DMS153 treated with DMSO at 0.1 percent for 48 hours (cell line): ENCODE data around the gene ENC1.
A peak's percentile ranks its signal among the peaks of the same experiment; 100 is the strongest.

Source experiments
- DNase-seq: peaks from one replicate; lab custom pipeline; 2025; ENCODE audit not compliant: unreplicated experiment; lab: John Stamatoyannopoulos, UW

The ENC1 gene

DNA sequence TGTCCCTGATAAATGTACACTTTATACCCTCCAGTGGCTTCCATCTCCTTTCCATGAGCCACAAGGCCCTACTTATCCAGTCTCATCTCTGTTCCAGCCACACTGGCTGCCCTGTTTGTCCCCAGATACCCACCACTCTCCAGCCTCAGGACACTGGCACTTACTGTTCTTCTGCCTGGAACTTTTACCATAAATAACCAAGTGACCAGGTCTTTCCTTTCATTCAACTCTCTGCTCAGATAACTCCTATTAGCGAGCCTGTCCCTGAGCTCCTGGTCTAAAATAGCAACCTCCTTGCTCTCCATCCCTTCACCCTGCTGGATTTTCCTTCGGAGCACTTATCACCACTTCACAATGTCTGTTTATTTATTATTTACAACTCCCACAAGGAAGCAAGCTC is 16.6 kb upstream of the ENC1 start:
- DNase-seq, result no peak

DNA sequence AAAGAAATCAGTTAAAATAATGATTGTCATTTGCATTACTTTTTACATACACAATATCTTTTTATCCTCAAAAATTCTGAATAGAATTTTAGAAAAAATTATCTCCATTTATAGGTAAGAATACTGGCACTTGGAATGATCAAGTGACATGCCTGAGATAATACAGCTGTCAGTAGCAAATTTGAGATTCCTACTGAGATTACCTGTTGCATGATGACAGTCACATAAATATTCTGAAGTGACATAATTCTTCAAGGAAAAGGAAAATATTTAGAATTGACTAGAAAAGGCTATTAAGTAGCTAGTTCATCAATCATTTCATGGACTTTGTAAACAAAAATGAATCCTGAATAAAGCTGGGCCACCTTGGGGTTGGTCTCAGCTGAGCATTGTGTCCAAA is 15.2 kb upstream of the ENC1 start:
- no peak for DNase-seq

DNA sequence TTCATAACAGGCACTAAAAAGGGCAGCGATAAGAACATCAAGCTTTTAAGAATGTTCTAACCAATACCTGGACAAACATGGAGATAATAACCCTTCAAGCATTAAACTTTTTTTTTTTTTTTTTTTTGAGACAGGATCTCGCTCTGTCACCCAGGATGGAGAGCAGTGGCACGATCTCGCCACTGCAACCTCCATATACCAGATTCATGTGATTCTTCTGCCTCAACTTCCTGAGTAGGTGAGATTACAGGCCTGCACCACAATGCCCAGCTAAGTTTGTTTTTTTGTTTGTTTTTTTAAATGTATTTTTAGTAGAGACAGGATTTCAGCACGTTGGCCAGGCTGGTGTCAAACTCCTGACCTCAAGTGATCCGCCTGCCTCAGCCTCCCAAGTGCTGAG is 14.7 kb upstream of the ENC1 start:
- DNase-seq, result no peak

DNA sequence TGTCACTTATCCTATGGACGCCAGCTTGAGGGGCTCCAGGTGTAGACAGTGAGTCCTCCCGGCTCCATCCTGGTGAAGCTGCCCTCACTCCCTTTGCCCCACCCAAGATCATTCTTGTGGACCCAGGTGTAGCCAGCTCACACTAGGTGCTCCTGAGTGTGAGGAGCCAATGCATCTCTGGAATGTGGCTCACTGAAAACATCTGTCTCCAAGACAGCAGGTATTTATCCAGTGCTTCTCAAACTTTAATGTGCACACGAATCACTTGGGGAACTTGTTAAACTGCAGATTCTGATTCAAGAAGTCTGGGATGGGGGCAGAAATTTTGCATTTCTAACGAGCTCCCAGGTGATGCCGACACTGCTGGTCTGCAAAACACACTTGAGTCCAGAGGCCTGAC is 13.5 kb upstream of the ENC1 start:
- no peak for DNase-seq

DNA sequence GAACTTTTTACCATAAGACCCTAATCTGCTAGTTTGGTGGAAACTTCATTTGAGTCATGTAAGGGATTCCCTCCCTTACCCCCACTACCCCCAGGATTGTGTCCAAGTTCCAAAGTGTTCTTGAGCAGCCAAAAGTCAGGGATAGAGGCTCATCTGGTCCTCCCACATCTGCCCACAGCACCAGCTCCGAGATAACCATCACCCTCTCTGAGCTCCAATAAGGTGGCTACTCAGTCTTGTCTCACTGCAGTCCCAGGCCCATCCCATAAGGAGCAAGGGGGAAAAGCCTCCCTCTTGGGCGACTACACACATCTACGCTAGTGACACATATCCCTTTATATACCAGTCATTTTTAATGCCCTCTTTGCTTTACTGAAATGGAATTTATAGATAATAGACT is 12.0 kb upstream of the ENC1 start:
- DNase-seq, result no peak

DNA sequence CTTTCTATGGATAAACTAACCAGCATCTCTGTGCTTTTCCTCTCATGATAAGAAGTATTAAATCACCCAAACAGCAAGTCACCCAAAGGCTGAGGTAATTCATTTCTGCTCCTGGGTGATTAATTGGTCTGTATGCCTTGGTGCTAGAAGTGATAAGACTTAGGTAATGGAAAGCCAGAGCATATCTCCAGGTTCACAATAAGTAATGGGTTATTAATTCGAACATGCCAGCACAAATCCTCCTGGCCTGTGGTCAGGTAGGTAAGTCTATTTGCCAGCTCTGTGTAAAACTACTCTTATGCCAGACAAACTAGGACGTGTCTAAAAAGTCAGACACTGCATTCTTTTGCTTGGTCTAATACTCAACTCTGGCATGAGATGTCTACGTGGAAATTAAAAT is 11.2 kb upstream of the ENC1 start:
- DNase-seq, result no peak

DNA sequence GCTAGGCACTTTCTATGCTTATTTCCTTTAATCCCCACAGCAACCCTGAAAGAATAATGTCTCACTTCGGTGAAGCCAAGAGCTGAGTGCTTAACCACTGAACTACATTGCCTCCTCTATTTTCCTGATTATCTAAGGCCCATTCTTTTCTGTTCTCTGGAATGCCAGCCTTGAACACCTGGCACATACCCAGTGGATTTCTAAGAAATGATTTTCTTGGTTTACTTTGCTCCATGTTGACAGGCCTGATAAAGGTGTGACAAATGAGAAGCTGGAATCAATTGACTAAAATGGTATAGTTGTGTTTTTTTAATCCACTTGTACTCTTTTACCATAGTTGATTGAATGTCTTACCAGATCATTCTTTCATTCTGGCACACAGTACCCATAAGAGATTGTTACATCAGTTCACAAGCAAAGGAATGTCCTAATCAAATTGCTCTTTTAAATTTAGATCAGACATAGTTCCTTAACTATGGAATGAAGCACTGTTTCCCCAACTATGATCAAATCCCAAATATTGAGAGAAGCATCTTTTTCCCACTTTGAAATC is 9.0 kb upstream of the ENC1 start:
- DNase-seq, result no peak

DNA sequence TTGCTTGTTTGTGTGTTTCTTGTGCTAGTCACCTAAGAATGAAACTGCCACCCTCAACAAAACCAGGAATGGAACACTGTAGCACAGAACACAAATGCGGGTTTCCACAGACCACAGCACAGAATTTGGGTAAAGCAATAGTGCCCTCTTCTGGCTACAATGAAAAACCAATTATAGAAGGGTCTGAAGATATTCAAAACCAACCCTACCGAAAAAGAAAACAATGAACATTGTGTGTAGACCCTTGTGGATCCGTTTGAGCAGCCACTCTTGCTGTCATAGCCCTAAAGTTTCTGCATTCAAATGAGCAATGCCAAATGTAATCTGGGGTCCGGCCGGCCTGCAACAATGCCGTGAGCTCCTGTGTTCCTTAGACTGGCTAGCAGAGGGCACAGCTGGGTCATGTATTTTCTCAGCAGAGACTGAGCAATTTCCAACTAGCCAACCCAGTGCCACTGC is 8.3 kb upstream of the ENC1 start:
- DNase-seq, result peak; percentile 5

DNA sequence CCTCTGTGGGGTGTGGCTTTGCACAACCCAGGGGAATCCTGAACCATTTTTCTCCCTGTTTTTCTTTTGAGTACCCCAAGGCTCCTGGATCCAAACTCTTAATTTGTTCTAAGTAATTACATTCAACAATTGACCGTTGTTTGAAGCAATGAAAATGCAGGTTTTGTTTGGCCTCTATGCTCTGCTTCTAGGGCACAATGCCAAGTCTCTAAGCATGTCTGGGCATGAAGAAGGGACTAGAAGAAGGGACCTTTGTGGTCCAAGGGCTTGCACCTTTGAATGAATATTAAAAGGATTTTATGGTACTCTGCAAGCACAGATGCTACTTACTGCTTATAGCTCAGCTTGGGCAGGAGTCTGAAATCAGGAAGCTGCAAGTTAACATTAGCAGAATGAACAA is 6.6 kb upstream of the ENC1 start:
- DNase-seq, result peak; percentile 19

DNA sequence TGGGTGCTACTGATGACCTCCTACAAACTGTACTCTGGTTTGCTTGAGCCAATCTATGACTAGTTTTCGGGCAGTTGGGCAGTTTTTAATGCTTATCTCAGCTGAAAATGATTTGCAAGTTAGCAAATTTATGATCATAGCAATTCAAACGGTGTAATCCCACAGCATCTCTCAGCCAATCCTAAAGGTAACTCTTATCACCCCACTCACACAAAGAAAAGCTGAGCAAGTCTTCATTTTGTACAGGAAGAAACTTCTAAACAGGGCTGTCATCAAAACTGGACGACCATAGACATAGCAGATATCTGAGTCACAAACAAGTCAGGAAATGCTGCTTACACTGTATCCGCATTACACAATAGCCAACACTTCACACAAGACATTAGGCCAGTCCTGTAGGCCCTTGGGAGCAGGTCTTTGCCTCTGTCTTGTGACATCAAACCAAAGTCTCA is 2.6 kb upstream of the ENC1 start:
- DNase-seq, result no peak

DNA sequence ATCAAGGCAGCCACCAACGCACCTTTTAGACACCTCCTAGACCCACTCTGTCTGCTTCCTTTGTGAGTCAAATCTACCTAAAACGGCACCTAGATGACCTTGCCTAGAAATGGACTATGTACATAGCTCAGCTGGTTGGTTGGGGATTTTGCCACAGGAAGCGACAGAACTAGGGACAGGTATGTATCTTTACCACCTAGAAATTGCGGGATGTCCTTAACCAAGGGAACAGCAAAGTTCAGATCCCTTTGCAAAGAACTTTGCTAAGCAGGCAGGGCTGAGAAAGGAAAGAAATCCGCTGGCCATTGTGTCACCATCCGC is 2.0 kb upstream of the ENC1 start:
- no peak for DNase-seq

DNA sequence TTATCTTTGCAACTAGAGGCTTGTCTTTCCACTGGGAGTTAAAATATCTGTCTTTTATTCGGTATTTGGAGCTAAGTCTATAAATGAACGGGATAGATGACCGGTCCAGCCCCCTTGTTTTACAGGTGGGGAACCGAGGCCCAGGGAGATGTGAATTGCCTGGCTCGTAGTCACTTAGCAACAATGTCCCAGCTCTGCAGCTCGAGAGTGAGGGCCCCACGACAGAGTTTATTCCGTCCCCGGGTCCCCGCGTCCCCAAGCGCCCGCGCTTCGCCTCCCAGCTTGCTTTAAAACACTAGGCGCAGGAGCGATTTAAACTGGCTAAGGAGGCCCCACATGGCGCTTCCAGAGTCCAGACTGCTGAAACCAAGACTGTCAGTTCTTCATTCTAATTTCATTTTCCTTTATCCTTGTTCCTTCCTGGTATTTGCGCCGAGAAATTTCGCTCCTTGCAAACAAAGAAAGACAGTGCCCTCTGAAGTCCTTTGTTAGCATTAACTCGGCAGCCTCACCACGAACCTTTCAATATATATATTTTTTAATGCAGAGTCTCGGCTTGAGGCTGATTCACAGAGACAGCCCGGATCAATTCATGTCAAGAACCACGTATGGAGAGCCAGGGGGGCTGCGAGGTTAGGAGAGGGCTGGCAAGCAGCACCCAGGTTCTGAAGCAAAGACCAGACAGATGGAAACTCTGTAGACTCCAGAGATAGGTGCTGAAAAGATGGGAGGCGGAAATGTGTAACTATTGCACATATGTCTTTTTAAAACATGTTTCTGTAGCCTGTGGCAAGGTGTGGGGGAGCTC is 1.4 kb upstream of the ENC1 start:
- peak; percentile 18 for DNase-seq

DNA sequence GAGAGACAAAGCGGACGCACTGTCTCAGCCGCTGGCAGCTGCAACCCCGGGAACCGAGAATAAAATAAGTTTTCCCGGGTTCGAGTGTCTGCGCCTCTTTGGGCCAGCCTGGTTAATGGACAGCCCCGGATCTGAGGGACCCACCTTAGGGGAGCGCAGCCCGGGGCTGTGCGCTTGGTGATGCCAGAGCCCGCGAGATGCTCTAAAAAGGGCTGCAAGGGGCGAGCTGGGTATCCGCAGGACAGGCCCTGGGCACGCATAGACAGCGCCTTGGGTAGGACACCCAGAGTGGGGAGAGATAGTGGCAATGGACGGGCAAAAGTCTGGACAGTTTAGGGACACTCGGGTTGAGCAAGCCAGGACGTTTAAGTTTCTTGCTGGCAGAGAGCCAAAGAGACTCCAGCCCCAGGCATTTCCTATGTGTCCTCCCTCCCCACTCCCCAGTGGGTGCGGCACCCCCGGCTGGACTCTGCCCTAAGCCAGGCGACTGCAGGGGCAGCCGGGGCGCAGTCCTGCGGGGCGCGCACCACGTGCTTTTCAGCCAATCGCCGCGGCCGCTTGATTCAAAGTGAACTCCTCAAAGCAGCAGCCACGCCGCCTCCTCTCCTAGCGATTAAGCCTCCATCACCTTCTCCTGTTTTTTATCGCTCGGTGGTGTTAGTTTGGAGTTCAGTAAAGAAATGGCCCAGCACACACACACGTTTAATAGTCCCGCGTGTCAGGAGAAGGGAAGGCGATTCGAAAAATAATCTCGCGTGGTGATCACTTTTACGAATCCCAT is 616 bp upstream of the ENC1 start:
- peak; percentile 34 for DNase-seq

DNA sequence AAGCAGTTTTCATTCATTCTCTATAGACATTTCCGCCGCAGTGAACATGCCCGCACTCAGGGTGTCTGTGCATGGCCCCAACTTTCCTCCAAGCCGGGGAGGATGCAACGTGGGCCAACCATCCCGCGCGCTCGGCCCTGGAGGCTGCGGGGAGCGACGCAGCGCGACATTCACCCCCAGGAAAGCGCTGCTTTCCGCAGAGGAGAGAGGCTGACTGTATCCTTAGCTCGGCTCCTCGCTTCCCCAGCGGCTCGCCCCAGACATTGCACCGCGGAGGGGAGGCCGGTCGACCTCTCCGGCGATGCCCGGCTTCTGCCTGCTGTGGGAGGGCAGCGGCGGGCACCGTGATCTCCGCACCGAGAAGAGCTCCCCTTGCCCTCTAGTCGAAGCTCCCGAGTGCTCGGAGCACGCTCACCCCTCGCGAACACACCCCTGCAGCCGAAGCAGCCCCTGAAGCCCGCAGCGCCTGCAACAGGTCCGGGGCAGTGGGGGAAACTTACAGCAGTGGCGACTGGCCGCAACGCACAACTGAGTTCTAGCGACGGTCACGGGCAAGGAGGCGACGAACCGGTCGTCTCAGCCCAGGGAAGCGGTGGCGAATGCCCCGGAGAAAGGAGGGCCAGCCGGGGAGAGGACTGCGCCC is 600 bp downstream of the ENC1 start:
- no peak for DNase-seq

DNA sequence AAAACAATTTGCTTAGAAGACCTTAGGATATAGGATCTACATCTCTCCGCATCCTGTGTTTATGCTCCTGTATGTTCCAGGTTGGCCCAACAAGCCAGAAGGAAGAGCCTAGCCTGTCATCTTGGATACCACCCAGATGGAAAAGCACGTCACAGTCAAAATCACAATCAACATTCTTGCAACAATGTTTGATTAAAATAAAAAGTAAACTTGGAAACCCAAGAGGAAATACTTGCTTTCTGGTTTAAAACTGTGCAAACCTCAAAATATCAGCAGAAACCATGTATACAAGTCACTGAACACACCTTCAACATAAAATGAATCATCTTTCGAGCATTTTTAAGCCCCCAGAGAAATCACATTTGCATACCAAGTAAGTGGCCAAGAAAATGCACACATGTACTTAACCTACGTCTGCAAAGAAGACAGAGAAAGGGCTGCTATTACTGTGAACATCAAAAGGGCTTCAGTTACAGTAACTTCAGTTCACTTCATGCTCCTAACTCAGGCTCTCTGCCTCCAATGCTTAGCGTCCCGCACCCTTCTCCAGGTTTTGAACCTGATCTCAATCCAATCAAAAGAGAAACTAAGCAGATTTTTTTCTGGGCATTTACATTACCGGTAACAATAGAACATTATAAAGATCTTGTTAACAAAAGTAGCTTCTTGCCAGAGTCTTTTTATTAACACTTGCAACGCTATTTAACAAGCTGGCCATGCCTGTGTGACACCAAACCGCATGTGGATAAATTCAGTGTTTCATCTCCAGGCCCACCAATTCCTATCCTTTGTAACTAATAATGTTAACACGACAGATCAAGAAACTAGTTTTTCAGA is 1.3 kb downstream of the ENC1 start:
- no peak for DNase-seq

DNA sequence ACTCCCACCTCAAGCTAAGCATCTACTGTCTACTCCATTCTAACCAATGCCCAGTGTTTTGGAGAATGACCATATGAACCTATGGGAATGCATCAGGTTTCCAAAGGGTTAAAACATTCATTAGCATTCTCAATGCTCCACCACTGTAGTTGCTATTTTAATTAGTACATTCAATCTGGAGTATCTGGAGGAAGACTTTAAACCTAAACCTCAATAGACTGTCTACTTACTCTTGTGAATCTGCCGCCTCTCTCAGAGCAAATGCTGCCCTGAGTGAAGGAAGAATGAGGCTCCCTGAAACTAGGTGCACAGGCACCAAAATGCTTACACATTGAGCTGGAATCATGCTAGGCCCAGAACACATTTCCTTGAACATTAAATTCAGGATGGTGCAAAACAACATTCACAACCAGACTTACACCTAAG is 2.0 kb downstream of the ENC1 start:
- no peak for DNase-seq

DNA sequence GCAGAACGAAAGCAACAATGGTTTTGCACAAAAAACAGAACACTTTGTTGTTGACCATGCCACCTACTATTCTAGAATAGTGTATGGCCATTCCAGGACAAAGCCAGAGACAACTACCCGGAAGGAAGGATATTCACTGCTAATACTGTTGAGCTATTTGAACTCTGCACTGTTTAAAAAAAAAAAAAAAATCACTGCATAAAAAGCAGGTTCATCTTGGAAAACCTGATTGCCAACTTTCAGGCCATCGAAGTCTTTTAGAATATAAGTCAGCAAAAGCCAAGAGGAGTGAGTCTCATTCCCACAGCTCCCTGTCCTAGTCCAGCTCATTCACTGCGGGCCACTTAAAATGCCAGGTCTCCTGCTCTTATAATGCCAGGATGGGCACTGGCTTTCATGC is 4.0 kb downstream of the ENC1 start:
- no peak for DNase-seq

DNA sequence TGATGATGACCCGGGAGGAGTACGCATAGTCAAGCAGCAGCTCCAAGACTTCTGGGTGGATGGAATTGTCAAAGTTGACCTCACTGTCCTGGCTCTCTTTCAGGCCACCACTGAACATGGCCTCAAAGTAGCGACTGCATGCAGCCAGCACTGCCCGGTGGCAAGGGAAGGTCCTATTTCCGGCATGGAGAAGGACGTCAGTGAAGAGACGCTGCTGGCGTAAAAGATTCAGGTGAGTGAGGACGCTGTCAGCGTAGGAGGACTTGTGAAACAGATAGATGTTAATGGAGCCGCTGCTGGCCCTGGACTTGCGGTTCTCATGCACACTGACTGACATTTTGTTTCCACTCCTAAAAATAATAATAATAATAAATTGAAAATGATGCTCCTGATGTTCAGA is 4.4 kb downstream of the ENC1 start:
- no peak for DNase-seq

DNA sequence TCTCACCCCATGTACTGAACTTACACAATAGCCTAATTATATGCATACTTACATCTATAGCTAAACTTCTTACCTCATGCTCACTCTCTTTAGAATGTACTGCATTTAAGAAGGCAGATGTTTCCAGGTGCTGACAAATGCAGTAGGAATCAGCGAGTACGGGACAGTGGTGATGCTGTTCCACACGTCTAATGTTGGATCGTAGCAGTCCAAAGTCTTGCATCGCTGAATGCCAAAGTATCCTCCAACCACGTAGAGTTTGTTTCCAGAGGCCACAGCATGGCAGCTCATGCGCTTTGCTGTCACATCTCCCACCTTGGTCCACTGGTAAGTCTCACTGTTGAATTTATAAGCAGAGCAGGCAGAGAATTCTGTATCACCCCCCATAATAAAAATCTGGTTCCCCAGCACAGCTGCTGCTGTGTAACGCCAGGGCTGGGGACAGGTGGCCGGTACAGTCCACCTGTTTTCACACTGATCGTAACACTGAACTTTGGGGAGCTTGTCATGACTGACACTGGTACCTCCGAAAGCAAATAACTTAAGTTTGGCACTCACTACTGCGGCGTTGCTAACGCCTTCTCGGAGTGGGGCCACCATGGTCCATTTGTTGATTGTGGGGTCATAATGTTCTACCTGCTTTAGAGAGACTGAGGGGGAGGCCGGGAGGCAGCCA is 5.8 kb downstream of the ENC1 start:
- no peak for DNase-seq

DNA sequence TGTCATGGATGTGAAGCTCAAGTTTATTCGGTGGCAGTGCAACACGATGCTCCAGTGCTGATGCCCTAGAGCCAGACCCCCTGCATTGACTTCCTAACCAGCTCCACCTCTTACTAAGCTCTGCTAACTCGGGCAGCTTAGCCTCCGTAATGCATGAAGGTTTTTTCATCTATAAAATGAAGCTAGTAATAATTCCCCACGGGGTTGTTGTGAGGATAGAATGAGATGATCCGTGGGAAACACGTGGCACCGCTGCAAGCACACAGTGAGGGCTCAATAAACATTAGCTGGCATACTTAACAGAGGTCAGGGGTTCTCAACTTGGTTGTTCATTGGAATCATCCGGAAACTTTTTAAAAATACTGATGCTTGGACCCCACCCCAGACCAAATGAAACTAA is 6.8 kb downstream of the ENC1 start:
- DNase-seq, result no peak
